HG03460 (cell line): ENCODE data around the gene SMARCD1.
"Not testable (repeated sequence)": the region's sequence is repeated elsewhere in the genome, so short reads cannot be mapped to it uniquely, and the experiment has no call there.

ENCODE experiments used
- ATAC-seq: cut with Tn5 transposase; IDR thresholded peaks from one replicate; pipeline ENCODE4 v1.9.1; 2021; ENCODE audit not compliant: unreplicated experiment

Gene SMARCD1

GRCh38 chr12:50077099-50077498, 8.0 kb upstream of the SMARCD1 start:
- ATAC-seq, result no peak

DNA sequence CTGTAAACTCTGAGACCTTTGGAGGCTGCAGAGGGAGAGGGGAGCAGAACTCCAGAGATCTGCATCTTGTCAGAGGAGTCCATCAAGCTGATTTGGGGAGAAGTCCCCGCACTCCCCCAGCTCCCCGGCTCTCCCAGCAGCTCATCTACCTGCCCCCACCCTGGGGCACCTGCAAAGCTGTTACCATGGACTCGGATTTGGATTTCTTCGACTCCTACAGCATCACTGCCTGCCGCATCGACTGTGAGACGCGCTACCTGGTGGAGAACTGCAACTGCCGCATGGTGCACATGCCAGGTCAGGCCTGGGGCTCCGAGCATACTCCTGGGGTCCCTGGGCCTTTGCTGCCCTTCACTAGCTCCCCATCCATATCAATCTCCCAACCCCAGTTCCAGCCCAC, 6.9 kb upstream of the SMARCD1 start:
- no peak for ATAC-seq

- ATAC-seq, result no peak
These were observed 5.4 kb upstream of the SMARCD1 start for GRCh38 chr12:50079771-50080170.

DNA sequence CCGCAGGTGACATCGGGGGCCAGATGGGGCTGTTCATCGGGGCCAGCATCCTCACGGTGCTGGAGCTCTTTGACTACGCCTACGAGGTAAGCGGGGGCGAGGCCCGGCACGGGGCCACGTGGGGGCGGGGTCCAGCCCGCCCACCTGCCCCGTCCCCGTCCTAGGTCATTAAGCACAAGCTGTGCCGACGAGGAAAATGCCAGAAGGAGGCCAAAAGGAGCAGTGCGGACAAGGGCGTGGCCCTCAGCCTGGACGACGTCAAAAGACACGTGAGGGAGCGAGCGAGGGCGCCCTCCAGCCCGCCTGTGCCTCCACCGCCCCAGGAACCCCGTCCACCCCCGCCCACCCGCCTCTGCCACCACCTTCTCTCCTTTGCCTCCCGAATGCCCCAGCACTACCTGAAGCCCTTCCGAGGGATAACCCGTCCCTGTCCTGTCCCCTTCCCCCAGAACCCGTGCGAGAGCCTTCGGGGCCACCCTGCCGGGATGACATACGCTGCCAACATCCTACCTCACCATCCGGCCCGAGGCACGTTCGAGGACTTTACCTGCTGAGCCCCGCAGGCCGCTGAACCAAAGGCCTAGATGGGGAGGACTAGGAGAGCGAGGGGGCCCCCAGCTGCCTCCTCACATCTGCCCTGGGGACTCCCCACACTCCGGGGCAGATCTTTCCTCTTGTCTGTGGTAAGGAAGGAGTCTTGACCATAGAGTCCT, 3.9 kb upstream of the SMARCD1 start:
- ATAC-seq, result no peak

DNA sequence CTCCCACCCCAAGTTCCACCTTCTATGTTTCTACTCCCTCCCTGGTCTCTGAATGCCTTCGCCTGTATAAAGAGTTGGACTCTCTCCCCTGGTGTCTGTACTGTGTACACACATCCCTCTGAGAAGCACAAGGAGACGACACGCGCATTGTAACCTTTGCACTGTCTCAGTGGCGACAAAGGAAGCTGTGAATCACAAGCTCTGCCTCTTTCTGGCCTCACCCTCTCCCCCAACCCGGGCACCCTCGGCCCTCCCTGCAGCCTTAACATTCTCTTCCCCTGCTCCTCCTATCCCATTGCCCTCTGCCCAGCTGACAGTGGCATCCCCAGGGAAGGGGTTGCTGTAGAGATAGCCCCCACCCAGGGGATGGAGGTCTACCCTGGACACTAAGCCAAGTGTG, 2.5 kb upstream of the SMARCD1 start:
- ATAC-seq, result no peak

- no peak for ATAC-seq
These were observed 1.8 kb upstream of the SMARCD1 start for GRCh38 chr12:50083301-50083700.

GRCh38 chr12:50084409-50084774, 750 bp upstream of the SMARCD1 start:
- not testable (repeated sequence) for ATAC-seq

DNA sequence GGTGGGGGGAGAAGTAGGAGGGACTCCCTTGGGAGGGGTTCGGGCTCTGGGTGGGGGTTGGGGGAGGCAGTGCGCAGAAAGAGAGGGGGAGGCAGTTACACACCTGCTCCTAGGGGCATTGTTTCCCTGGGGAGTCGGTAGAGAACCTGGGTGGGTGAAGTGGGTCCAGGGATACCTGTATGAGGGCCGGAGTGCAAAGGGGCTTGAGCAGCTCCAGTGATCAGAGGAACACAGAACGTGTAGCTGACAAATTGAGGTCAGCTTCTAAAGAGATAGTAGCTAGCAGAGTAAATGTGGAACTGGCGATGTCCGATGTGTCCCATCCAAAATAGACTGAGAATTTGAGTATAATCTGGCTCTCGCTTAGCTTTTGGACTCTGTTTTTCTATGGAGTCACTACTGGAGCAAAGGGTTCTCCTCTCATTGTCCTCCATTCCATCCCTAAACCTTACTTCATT, 502 bp downstream of the SMARCD1 start:
- ATAC-seq, result no peak

DNA sequence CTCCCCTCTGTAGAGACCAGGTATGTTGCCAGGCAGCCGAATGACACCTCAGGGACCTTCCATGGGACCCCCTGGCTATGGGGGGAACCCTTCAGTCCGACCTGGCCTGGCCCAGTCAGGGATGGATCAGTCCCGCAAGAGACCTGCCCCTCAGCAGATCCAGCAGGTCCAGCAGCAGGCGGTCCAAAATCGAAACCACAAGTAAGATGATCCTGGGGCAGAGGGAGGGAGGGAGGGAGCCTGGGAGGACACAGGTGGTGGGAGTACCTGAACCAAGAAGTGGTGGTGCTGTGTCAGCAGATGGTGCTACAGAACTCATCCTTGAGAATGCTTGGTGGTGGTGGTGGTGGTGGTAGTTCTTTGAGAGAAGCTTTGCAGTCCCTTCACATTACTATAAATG, 1.0 kb downstream of the SMARCD1 start:
- ATAC-seq, result no peak

GRCh38 chr12:50087151-50087550, 2.0 kb downstream of the SMARCD1 start:
- no peak for ATAC-seq

GRCh38 chr12:50087995-50088394, 2.9 kb downstream of the SMARCD1 start:
- no peak for ATAC-seq

- ATAC-seq, result no peak
These were observed 3.6 kb downstream of the SMARCD1 start for GRCh38 chr12:50088577-50089335.

DNA sequence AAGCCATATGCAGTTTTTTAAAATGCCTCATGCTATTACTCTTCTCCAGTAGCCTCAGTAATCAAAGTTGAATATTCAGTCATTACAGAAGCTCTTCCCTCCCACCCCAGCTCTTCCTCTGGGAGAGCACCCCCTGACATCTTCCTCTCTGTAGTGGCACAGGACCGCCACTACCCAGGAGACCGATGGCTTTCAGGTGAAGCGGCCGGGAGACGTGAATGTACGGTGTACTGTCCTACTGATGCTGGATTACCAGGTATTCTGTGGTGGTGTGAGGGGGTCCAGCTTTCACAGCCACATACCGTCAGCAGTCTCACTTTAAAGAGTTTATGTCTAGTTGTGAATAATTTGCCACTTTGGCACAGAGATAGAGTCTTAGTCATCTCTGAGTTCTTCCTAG, 4.6 kb downstream of the SMARCD1 start:
- no peak for ATAC-seq

- ATAC-seq, result no peak
These were observed 5.2 kb downstream of the SMARCD1 start for GRCh38 chr12:50090391-50090790.

DNA sequence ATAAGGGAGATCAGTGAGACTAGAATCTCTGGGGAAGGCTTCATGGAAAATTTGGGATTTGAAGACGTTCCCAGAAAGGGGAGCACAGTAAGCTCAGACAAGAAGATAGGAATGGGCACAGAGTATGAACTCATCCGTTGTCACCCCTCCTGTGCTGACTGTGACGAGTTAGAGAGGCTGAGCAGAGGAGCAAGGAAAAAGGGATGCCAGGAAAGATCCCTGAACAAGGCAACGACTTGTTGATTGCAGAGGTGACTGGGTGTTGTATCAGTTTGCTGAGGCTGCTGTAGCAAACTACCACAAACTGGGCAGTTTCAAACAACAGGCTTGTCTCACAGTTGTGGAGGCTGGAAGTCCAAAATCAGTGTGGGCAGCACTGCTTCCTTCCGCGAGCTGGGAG, 12.8 kb downstream of the SMARCD1 start:
- ATAC-seq, result no peak

DNA sequence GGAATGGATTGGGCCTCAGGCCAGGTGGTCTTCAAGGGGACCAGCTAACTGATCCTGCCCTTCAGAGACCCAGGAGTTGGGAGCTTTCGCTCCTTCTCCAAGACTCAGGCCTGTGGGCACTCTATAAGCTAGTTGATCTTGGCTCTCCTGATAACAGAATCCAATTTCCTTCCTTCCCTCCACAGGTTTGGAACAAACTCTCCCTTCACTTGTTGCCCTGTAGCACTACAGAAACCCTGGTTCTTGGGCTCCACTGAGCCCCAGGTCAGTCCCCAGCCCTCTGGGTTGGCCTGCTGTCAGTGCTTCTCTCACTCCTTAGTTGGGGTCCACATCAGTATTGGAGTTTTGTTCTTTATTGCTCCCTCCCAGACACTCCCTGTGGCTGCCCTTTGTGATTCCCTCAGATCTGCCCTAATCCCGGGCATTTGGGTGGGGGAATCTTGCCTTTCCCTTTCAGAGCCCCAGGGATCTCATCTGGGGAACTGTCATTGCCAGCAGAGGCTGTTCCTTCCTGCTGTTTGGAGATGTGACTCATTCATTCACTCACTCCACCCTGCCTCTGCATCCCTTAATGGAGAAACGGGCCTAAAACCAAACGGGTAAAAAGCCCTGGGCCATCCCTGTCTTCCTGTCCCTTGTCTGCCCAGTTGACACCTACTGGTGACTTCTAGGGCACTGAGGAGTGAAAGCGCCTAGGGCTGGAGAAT, 14.3 kb downstream of the SMARCD1 start:
- no peak for ATAC-seq

- ATAC-seq, result no peak
These were observed 15.4 kb downstream of the SMARCD1 start for GRCh38 chr12:50100561-50100960.

- no peak for ATAC-seq
These were observed 16.5 kb downstream of the SMARCD1 start for GRCh38 chr12:50101663-50102062.

GRCh38 chr12:50102131-50102531, 17.0 kb downstream of the SMARCD1 start:
- no peak for ATAC-seq

DNA sequence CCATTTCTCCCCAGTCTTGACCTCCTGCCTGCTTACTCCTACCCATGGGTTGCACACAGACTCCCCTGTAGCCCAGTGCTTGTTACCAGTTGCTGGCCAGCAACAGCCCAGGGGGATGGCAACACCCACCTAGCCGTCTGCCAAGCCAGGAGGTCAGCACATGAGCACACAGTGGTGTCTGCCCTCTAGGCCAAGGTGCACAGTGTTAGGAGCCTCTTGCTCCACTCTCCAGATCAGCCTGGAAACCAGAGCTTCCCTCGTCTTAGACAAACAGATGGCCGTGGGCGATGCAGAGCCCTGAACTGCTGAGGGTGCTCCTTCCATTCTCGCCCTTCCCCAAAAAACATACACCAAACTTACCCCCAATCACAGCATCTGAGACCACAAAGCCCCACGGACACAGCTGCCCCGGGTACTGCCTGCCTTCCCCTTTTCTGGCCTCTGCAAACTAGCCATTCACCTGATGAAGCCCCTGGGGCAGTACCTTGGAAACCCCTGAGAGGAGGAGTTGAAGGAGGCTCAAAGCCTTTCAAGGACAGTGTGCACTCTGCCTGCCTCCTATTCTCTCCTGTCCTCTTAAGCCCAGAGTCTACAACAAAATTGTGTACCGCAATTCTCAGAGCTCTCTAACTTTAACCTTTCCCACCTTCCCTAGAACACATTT, 17.6 kb downstream of the SMARCD1 start:
- no peak for ATAC-seq

DNA sequence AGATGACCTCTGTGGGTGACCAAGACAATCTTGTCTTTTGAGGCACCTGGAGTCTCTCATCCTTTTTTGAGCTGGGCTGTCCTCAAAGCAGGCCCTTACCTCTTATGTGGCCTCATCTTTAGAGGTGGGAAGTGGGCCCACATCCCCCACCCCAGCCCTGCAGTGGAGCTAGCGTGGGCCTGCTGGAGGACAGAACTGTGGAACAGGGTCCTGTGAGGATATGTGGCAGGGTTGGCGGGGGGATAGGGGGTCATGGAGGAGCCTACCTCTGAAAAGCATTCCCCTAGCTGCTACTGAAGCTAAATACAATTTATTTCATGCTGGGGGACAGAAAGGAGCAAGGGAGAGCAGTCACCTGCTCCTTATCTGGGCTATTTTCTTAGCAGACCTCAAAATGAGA, 18.2 kb downstream of the SMARCD1 start:
- no peak for ATAC-seq
